ENCODE results near the gene SVOP. TPM values are rescaled to one million over a fixed set of nuclear protein-coding genes. Genes with fewer than 3 reads are reported as not detected.
A peak's percentile ranks its signal among the peaks of the same experiment; 100 is the strongest.
"Not testable (repeated sequence)": the region's sequence is repeated elsewhere in the genome, so short reads cannot be mapped to it uniquely, and the experiment has no call there.

Gene SVOP
- total RNA-seq, 1 experiment from 2014 or later: not detected

DNA sequence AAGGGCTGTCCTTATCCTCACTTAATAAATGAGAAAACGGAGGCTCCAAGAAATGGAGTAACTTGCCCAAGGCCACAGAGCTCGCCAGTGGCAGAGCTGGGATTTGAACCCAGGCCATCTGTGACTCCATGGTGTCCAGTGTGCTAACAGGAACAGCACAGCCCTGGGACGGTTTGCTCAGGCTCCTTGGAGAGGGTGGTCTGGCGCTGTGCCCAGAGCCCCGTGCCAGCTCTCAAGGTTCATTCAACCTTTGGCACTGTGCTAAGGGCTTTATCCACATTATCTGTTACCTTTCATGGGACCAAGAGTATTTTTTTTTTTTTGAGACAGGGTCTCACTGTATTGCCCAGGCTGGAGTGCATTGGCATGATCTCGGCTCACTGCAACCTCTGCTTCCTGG is 132.8 kb downstream of the SVOP start:
- DNase-seq (ENCODE audit: low read depth): no peak

- DNase-seq (ENCODE audit: low read depth): no peak
These were observed 133.8 kb downstream of the SVOP start for GRCh38 chr12:108886873-108887629.

DNA sequence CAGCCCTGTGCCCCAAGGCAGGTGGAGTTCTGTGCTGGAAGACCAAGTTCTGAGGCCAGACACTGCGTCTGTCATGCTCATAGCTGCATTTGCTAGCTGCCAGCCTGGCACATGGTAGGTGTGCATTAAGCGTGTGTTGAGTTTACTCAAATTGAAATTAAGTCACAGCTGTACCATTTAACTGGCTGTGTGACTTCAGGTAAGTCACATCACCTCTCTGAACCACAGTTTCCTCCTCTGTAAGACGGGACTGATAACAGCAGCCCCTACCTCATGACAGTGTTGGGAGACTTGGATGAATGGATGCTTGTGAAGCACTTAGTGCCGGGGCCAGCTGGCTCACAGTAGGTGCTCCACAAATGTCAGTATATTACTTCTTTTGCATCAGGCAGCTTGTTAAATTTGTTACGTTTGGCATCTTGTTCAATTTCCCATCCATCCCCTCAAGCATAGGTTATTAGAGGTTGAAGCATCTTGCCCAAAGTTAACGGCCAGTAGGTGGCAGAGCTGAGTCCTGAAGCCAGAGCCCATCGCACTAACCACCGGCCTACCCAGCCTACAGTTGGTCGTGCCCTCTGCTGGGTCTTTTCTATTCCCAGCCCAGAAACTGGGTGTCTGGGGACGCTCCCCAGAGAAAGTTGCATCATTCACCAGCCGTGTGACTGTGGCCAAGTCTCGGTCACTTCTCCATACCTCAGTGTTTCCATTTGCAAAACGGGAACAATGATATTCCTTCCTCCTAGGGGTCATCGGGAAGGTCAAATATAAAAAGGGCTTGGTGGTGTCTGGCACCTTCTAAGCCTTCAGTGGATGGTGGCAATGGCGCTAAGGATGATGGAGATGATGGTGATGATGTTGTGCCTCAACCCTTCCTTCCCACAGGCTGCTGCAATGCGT is 136.5 kb downstream of the SVOP start:
- peak; percentile 21 for DNase-seq (ENCODE audit: low read depth)

- DNase-seq (ENCODE audit: low read depth): peak; percentile 32
These were observed 138.9 kb downstream of the SVOP start for GRCh38 chr12:108881953-108882352.

- DNase-seq (ENCODE audit: low read depth): no peak
These were observed 141.1 kb downstream of the SVOP start, which contains the start of gene DAO for GRCh38 chr12:108879615-108880254. TSS of gene DAO (plus strand) at chr12:108880092. CDS start at chr12:108885007, 4,915 bp downstream.

- DNase-seq (ENCODE audit: low read depth): no peak
These were observed 144.3 kb downstream of the SVOP start for GRCh38 chr12:108876550-108876949.

DNA sequence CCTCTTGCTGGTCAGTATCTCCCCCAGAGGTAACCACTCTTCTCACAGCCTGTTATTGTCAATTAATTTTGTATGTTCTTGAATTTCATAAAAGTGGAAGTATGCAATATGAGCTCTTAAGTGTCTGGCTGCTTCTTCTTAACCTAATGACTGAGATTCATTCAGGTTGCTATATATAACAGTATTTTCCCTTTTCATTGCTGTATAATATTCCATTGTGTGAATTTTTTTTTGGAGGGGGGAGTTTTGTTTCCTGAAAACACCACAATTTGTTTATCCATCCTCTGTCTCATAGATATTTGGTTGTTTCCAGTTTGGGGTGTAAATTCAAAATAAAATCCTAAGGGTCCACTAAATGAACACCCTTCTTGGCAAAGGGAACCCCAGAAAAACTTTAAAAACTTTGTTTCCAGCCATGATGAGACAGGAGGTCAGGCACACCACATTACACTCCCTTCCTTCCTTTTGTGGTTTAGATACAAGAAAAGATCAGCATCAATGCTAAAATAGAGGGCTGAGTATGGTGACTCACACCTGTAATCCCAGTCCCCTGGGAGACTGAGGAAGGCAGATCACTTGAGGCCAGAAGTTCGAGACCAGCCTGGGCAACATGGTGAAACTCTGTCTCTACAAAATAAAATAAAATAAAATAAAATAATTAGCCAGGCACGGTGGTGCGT is 145.0 kb downstream of the SVOP start:
- DNase-seq (ENCODE audit: low read depth): peak; percentile 32

- no peak for DNase-seq (ENCODE audit: low read depth)
These were observed 145.6 kb downstream of the SVOP start for GRCh38 chr12:108875280-108875679.

GRCh38 chr12:108868781-108869180 is 152.1 kb downstream of the SVOP start:
- no peak for DNase-seq (ENCODE audit: low read depth)

DNA sequence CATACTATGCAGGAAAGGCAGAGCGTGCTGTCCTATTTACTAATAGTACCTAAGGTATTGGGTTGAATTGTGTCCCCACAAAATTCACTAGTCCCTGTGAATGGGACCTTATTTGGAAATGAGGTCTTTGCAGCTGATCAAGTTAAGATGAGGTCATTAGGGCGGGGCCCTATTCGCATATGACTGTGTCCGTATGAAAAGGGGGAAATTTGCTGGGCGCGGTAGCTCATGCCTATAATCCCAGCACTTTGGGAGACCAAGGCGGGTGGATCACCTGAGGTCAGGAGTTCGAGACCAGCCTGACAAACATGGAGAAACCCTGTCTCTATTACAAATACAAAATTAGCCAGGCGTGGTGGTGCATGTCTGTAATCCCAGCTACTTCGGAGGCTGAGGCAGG is 154.8 kb downstream of the SVOP start:
- not testable (repeated sequence) for DNase-seq (ENCODE audit: low read depth)

DNA sequence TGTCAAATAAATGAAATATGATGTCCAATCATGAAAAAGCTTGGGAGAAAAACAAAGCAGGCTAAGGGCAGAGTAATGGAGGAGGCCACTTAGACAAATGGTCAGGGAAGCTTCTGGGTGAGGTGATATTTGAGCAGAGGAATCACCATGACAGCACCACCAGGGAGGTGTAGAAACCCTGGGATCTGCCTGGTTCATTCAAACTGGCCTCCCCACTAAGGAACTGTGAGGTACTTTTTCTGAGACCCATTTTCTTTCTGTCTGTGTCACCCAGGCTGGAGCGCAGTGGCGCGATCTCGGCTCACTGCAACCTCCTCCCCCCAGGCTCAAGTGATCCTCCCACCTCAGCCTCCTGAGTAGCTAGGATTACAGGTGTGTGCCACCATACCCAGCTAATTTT is 155.7 kb downstream of the SVOP start:
- no peak for DNase-seq (ENCODE audit: low read depth)

GRCh38 chr12:108862588-108862959 is 158.3 kb downstream of the SVOP start:
- DNase-seq (ENCODE audit: low read depth): no peak

DNA sequence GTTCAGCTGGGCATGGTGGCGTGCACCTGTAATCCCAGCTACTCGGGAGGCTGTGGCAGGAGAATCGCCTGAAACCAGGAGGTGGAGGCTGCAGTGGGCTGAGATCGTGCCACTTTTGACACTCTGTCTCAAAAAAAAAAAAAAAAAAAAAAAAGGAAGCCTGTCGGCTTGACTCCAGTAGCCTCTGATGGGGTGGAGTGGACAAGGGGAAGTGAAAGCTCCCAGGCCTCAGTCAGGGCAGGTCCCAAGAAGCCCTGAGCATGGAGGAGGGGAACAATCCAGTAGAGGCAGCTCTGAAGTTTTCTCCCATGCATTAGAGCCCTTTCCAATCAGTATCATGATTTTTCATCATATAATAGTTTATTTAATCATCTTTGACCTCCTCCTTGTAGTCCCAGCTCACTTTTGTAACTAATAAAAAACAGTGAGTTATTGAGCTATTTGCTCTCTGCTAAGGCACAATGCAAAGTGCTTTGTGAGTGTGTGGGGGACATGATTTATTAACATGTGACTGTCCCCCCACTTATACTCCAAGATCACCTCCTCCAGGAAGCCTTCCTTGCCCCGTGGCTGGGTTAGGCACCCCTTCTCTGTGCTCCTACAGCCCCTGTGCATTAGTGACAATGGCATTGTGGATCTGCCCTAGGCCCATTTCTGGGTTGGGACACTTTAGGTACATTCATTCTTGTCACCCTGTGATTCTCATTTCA is 158.8 kb downstream of the SVOP start:
- DNase-seq (ENCODE audit: low read depth): no peak

- DNase-seq (ENCODE audit: low read depth): no peak
These were observed 160.4 kb downstream of the SVOP start for GRCh38 chr12:108860443-108860842.

DNA sequence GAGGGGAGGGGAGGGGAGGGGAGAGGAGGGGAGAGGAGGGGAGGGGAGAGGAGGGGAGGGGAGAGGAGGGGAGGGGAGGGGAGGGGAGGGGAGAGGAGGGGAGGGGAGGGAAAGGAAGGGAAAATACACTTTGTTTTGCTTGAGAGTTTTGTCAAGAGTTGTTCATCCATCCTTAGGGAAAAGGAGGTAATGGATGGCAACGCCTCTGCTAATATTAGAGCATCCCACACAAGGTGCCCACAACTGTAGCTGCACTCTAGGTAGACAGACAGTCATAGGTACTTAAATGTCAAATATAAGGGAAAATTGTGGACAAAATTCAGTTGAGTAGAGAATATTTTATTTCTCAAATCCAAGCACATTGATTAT is 161.0 kb downstream of the SVOP start:
- no peak for DNase-seq (ENCODE audit: low read depth)

- not testable (repeated sequence) for DNase-seq (ENCODE audit: low read depth)
These were observed 161.5 kb downstream of the SVOP start for GRCh38 chr12:108859141-108859922.

DNA sequence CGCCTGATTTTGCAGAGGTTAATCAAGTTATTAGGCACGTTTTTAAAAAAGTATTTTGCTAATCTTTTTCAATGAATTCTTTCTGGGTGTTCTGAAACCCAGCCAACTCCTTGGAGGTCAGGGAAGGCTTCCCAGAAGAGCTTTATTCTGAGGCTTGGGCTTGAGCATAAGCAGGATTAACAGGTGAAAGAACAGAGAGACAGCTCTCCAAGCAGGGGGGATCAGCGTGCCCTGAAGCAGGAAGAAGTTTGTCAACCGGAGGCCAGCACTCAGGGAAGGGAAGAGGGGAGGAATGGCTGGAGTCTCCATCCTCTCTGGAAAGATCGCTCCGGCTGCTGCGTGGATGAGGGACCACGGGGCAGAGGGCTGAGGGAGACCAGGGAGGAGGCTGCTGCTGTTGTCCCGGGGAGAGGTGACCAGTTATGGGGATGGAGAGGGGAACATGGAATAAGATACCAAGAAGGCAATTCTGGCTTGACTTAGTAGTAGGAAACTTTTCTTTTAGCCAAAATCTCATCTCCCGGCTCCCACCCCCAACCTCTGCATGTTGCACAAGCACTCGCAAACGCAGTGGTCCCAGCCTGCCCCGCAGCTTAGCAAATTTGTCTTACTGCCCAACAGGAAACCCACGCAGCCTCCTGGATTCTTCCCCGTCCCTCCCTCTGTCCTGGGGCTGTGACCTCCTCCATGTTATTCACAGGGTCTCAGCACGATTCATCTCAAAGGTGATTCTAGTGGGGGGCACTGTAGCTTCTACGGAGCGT is 162.4 kb downstream of the SVOP start:
- no peak for DNase-seq (ENCODE audit: low read depth)

All from M059J (cell line).